GM20000 (cell line): ENCODE results near the gene DUSP12.
"Not testable (repeated sequence)": the region's sequence is repeated elsewhere in the genome, so short reads cannot be mapped to it uniquely, and the experiment has no call there.

Experiments
- DNase-seq: peaks from one replicate; pipeline ENCODE4 v3.0.0; 2012; ENCODE audit warnings: low spot score
- CTCF ChIP-seq: IDR thresholded peaks from 2 replicates; pipeline ENCODE4 v1.5.1; 2012; ENCODE audit warnings: mild to moderate bottlenecking, control low read depth; ENCODE audit errors: extremely low read depth, missing control alignments

Gene DUSP12

DNA sequence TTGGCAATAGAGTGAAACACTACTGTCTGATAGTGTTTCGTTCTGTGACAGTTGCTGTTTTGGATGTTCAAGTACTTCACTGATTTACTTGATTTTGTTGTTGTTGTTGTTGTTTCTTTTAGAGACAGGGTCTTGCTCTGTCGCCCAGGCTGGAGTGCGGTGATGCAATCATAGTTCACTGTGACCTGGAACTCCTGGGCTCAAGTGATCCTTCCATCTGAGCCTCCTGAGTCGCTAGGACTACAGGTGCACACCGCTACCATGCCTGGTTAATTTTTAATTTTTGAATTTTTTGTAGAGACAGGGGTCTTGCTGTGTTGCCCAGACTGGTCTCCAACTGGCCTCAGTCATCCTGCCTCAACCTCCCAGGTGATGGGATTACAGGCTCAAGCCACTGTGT, 18.9 kb downstream of the DUSP12 start:
- no peak for DNase-seq
- TF ChIP-seq CTCF: no peak

DNA sequence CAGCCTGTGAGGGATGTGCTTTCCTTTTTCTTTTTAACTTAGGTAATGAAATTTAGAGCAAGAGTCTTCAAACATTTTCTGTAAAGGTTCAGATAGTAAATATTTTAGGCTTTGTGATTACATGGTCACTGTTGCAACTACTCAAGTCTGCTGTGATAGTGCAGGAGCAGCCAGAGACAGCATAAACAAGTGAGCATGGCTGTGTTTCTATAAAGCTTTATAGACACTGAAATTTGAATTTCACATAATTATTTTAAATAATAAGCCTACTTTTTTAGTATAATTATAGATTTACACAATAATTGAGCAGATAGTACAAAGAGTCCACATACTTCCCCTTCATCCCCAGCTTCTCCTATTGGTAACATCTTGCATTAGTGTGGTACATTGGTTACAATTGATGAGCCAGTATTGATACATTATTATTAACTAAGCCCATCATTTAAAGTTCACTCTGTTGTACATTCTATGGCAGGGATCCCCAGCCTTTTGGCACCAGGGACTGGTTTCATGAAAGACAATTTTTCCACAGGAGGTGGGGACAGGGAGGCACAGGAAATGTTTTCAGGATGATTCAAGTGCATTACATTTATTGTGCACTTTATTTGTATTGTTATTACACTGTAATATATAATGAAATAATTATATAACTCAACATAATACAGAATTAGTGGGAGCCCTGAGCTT, 19.5 kb downstream of the DUSP12 start:
- no peak for TF ChIP-seq CTCF
- DNase-seq: no peak

- not testable (repeated sequence) for DNase-seq
Measured at GRCh38 chr1:161769673-161770045, 20.1 kb downstream of the DUSP12 start.

DNA sequence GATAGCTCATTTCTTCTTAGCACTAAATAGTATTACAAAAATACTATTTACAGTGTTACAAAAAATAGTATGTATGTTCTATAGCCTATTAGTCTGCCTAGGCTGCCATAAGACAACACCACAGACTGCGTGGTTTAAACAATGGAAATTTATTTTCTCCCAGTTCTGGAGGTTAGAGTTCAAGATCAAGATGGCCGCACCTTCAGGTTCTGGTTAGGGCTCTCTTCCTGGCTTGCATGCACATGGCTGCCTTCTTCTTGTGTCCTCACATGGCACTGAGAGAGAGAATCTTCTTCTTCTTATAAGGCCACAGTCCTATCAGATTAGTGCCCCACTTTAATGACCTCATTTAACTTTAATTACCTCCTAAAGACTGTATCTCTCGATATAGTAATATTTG, 20.7 kb downstream of the DUSP12 start:
- DNase-seq: no peak
- TF ChIP-seq CTCF: no peak

DNA sequence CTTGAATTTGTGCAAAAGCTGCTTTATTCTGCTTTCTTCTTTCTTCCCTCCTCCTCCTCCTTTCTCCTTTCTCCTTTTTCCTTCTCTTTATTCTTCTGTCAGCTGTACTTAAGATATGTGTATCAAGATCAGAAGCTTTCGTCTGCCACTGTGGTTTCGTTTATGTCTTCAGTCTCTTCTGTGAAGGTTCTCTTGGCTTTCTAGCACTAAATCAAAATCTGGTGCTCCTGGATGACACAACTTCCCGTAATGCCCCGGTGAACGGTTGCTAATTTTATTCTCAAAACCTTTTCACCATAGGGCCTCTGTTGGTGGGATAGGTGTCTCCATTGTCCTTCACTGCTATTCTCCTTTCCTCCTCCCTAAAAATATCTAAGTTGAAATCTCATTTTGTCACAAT, 21.6 kb downstream of the DUSP12 start:
- DNase-seq: no peak
- TF ChIP-seq CTCF: no peak

GRCh38 chr1:161771973-161772372, 22.4 kb downstream of the DUSP12 start:
- no peak for TF ChIP-seq CTCF
- DNase-seq: no peak

- TF ChIP-seq CTCF: no peak
- DNase-seq: no peak
Measured at GRCh38 chr1:161772397-161772796, 22.8 kb downstream of the DUSP12 start.

DNA sequence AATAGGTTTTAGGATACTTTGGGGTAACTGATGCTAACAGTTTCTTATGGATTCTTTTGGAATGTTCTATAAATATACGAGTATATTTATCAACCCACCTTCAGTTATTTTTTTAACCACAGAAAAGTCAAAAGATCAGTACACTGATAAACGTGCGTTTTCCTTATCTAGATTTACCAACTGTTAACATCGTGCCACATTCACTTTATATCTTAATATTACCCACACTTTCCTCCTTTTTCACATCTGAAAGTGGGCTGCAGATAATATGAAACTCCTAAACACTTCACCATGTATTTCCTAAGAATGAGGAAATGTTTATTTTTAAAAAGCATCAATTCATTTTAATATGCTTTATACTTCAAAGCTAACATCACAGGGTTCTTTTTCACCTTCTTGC, 24.2 kb downstream of the DUSP12 start:
- DNase-seq: no peak
- TF ChIP-seq CTCF: no peak
